CD4-positive, alpha-beta T cell treated with Interleukin-15 for 4 hours (primary cell): ENCODE measurements around the gene FOSL2.

Source experiments
- DNase-seq: peaks from one replicate; pipeline ENCODE4 v3.0.0-alpha.2; 2020; ENCODE audit warnings: low spot score

Gene FOSL2

DNA sequence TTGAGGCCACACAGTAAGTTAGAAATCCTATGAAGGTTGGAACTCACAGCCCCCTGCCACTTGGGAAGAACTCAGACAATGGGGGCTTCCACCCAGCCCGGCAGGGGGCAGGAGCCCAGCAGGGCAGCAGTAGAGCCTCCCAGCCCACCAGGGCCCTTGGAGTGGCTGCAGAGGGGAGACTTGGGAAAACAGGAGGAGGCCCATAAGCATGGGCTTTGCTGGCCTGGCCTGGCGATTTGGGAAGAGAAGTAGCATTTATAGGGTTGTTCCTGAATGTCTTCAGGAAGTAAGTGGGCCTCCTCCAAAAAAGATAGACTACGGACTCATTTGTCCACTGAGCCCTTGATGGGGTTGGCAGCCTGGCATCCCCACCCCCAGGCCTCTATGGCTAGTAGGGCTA, 17.4 kb upstream of the FOSL2 start:
- DNase-seq: no peak

DNA sequence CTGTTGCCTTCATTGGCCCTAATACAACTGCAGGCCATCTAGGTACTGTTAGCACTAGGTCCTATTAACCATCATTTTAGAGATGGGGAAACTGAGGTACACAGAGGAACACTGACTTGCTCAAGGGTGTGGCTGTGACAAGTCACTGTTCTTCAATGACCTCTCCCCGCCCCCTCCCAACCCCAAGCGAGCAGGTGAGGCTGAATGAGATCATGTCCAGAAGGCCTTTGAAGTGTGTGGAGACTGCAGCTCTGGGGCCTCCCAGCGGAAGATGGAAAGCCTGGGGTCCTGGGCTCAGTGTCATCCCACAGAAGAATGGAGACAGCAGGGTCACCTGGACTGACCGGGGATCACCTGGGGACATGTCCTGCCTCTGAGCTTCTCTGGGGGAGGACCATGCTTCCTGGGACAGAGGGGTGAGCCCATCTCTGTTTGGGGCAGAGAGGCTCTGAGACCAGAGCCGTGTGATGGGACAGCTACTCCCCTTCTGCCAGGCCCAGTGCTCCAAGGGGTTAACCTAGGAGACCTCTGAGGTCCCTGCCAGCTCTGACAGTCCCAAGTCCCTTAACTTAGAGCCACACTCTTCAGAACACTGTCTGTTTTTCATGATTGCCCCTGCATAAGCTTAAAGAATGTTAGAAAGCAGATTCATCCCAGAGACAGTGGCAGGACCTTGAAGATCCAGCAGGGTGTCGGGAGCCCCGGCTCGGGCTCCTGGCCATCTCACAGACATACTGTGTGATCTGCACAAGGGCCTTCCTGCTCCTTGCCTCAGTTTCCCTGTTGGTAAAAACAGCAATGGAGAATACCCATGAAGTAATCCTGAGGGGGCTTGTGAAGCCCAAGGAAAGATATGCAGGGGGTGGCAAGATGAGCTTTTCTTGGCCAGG, 16.7 kb upstream of the FOSL2 start:
- DNase-seq: no peak

DNA sequence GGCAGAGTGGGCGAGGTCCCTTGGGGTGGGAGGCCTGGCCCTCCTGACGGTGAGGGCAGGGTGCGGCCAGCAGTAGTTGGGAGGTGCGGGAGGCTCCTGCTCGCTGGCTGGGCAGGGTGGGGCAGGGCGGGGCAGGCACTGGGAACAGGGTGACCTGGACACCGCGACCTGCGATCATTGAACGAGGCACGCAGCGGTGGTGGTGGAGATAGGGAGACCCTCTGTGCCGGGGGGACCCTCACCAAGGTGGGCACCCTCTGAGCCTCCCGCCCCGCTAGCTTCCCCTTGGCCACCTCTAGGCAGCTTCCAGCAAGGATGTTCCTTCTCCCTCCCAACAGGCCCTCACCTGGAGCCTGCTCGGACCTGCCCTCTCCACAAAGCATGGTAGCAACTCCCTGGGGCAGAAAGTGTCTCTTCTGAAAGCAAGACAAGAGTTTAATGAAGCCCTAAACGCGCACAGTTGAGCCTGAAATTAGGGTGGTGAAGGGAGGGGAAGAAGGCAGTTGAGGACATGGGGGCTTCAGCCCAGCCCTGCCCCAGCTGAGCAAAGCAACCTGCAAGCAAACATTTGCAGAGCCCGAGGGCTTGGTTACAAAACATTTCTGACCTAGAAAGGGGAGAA, 15.4 kb upstream of the FOSL2 start:
- no peak for DNase-seq

DNA sequence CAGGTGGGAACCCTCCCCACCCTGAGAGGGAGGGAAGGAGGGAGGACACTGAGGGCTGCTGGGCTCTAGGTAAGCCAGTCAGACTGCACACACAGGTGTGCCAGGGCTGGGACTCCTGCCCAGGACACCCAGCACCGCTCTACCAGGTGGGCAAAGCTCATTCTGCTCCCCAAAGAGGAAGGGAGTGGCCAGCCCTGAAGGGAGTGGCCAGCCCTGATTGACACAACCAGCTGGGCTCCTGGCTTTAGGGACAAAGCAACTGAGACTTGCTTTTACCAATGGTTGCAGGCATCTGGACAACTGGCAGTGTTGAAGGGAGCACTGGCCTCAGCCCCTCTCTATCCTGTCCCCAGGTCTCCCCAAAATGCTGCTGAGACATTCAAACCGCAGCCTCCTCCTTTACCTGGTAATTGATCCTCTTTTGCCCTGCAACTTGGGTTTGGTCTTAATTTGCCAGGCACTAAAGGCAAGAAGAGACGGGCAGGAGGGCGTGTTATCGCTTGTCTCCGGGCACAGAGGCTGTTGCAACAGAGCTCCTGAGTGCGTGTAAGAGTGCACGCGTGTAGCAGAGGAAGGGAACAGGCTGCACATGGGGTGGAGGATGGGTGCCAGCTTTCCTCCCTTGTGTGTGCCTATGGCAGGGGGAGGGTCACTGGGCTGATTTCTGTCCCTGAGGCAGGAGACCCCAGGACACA, 14.5 kb upstream of the FOSL2 start:
- DNase-seq: no peak

DNA sequence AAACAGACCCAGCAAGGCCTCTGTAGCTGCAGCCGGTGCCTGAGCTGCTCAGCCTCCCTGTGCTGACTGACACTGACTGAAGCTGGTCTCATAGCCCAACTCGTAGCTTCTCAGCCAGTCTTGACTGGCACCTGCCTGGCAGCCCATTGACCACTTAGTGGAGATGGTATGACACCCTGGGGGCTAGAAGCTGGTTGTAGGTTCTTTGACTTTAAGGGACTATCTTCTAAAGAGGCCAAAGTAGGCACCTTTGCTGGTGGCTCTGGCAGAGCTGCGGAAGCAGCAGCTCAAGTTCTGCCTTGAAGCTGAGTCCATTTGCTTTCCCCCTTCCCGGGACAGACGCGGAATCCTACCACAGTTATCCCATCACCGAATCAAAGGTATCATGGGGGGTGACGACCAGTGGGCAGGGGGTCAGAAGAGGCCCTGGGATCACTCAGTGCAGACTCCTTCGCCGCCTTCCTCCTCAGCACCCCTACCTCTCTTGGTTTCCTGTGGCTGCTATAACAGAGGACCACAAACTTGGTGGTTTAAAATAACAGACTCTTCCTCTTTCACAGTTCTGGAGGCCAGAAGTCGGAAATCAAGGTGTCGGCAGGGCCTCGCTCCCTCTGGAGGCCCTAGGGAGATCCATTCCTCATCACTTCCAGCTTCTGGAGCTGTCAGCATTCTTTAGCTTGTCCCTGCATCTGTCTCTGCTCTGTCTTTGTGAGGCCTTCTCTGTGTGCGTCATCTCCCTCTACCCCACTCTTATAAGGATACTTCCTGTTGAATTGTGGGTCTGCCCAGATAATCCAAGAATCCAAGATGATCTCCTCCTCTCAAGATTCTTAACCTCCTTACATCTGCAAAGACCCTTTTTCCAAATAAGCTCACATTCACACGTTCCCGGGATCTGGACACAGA, 13.7 kb upstream of the FOSL2 start:
- DNase-seq: no peak

DNA sequence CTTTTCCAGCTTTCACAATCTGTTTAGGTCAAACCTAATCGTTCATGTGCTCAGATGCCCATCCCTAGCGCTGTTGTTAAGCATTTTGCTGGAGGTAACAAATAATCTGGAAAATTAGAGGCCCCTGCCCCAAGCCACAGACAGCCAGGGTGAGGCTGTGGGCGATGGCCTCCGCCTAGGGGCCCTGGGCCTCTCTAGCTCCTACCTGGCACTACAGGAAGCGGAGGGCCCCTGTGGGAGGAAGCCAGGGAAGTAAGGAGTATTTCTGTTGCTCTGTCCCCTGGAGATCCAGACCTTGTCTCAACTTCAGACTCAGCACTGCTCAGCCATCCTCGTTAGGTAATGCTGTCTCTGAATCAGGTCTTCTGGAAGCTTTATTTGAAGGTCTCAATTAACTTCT, 12.4 kb upstream of the FOSL2 start:
- no peak for DNase-seq

DNA sequence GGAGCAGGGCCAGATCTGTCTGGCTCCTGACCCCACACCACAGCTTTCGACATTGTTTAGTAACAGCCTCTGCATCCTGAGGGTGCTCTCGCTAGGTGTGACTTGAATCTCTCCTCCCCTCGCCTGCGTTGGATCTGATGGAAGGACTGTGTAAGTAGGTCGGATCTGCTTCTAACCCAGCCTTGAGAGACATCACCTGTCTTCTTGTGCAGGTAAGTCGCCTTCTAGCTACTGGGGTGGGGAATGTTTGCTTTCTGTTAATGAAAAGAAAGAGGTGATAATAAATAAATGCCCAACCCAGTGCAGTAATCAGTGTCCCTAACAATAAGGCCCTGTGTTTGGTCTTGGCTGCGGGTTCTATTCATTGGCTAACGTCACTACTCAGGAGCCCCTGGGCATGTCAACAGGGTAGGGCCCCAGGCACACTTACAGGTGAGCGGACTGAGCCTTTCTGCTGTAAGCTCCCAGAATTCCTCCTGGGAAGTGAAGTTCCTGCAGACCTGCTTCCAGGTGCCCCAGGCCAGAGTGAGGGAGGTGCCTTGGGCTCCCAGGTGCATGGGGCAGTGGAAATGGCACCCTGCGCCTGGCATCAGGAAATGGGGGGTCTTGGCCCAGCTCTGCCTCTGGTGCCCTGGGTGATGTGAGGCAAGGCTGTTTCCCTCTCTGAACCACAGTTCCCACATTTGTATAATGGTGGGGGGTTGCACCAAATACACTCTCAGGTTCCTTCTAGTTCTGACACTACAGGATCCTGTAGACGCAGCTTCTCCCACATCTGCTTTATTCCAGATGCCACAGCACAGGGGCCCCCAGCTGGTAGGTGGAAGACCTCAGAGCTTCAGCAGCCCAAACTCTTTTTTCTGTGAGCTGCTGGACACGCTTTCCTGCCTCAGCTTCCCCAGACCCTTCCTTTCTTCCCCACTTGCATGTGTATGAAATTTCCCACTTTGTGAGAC, 11.2 kb upstream of the FOSL2 start:
- no peak for DNase-seq

DNA sequence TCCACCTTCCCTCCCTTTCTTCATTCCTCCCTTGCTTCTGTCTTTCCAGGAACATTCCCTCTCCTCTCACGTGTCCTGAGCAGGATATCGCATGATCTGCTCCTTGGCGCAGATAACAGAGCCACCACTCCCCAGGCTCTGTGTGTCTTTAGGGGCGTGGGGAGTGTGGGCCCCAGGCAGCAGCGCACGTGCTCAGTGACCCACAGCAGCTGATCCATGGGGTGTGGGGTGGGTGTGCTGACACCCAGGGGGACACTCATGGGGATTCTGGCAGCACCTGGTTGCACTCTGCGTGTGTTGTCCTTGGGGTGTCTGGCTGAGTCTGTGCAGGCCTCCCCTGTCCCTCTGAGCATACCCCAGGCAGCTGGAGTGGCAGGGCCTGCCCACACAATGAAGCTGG, 9.9 kb upstream of the FOSL2 start:
- DNase-seq: no peak

DNA sequence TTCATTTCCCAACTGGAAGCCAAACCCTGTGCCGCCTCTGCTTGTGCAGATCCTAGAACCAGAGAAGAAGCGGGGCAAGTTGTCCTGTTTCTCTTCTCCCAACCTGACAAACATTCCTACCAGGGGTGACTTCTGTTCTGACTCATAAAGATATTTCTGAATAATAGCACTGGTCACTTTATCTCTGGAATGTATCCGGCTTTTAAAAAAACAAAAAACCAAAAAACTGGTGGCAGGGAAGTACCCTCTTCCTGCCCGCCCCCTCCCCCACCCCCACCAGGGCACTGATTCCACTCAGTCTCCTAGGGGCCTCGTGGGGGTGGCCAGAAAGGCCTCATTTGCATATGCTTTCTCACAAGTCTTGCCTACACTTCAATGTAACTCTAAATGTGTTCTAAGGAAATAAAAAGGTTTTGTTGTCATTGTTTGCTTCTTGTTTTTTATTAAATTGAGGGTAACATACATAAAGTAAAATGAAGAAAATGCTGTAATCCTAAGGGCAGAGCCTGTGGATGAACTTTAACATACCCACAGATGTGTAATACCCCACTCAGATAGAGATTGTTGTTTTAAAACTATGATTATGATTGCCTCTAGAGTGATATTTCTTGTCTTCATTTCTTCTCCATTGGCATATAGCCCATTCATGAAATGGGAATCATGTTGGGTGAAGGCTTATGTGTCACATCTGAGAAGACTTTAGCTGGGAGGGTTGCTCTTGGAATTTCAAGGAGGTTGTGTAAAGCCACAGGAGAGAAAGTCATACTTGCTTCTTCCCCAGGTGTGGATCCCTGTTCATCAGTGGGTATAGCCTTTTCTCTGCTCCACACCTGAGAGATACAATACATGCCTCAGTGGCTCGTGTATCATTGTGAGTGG, 5.3 kb upstream of the FOSL2 start:
- no peak for DNase-seq

DNA sequence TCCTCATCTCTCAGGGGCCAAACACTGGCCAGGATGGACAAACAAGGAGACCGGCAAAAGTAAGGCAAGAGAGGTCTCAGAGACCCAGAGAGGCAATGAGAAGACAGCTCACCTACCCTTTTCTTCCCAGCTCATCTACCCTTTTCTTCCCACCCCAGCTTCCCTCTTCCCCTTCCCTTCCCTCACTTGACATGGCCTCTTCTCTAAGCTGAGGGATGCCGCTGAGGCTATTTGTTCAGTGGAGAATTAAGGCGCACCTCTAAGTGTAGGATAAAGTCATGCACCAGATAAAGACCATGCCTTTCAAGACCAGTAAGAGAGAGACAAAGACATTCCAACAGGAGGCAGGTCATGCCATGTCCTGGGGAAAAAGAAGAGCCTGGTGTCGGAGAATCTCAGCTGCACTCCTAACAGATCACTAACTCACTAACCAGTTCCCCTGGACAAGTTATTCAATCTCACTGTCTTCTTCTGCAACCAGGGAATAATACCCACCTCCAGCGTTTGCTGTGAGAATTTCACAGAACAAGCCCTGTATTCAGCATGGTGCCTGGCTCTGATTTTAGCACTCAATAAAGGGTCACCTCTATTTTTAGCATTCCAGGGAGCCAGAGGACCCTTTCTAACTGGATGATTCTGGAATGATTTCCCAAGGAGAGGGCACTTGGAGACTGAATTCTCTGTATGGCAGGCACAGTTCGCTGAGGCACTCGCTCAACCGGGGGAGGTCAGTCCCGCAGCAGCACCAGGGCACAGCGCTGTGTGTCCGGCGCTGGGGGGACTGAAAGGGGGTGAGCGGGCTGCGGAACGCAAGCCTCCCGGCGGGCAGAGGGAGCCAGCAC, 3.0 kb upstream of the FOSL2 start:
- DNase-seq: no peak

DNA sequence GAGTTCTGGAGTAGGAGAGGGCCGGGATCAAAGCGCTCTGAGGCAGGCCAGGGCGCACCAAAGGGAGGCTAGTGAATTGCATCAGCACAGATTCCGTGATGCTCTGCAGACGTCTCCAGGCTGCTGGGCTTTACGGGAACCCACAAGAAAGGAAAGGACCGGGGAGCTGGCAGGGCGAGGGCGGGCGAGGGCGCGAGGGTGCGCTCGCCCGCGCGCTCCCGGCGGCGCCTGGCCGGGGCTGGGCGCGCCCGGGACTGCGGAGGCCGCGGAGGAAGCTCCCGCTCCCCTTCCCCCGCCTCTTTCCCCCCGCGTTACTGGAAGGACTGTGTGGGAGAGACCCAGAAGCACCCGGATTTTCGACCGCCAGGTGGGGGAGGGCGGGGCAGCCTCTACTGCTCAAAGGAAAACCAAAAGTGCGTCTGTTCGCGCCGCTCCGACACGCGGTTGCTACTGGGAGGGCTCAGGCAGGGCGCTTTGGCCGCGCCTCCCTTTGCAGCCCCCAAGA, 2.4 kb upstream of the FOSL2 start:
- DNase-seq: peak; percentile 75

DNA sequence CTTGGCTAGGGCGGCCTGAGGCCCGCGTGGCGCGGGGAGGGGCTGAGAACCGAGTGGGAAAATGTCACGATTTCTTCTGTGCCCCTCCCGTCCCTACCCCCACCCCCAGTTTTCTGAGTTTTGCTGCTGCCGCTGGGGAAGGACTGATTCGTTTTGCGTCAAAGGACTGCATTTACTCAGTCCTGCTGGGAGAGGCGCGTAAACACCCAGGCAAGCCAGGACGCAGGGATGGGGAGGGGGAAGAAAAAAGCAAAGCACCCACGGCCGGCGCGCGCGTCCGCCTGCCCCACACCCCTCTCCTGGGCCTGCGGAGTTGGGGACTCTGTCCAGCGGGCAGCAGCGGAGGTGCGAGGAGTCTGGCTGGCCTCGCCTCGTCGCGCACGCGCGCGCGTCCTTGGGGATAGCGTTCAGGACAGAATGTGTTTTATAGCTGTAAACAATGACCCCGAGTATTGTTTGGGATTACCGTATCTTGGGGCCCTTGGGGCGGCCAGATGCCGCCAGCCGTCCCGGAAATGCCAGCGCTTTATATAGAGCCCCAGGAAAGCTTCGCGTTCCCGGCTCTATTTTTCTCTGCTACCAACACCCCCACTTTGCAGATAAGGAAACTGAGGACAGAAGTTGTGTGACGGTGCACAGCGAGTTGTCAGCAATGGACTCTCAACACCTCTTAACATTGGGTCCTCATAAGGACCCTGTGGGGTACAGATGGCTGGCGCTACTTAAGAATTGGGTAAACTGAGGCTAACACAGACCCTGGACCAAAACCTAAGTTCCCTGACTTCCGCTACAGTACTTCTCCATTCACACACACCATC, 1.7 kb upstream of the FOSL2 start:
- no peak for DNase-seq

DNA sequence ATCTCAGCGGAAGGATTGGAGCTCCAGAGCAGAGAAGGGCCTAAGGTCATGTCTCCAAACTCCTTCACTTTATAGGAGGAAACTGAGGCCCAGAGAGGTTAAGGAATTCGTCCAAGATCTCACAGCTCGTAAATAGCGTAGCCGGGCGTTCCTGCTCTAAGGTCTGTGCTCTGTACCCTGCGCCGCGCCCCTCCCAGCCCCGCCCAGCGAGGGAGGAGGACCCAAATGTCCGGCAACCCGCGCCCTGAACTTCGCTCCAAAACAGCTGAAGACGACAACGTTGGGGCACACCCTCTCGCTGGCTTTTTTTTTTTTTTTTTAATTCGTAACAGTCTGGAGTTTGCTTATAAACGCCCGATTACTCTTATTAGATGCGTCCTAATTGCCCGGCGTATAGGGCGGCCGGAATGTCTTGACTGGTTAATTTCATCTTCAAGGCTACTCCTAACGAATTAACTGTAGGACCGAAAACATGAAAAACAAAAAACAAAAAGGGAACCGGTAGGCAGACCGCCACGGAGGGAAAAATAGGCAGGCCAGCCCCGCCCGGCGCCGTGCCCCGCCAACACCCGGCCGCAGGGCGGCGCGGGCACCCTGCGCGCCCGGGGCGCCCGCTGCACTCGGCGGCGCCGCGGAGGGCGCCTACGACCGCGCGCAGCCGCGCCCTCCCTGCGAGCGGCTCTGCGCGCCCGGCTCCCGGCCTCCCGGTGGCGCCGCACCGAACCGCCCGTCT, 928 bp upstream of the FOSL2 start:
- DNase-seq: peak; percentile 62

DNA sequence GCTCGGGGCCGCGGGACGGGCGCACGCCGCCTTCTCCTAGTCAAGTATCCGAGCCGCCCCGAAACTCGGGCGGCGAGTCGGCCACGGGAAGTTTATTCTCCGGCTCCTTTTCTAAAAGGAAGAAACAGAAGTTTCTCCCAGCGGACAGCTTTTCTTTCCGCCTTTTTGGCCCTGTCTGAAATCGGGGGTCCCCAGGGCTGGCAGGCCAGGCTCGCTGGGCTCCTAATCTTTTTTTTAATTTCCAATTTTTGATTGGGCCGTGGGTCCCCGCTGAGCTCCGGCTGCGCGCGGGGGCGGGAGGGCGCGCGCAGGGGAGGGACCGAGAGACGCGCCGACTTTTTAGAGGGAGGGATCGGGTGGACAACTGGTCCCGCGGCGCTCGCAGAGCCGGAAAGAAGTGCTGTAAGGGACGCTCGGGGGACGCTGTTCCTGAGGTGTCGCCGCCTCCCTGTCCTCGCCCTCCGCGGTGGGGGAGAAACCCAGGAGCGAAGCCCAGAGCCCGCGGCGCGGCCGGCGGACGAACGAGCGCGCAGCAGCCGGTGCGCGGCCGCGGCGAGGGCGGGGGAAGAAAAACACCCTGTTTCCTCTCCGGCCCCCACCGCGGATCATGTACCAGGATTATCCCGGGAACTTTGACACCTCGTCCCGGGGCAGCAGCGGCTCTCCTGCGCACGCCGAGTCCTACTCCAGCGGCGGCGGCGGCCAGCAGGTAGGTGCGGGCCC, 617 bp downstream of the FOSL2 start:
- peak; percentile 36 for DNase-seq

DNA sequence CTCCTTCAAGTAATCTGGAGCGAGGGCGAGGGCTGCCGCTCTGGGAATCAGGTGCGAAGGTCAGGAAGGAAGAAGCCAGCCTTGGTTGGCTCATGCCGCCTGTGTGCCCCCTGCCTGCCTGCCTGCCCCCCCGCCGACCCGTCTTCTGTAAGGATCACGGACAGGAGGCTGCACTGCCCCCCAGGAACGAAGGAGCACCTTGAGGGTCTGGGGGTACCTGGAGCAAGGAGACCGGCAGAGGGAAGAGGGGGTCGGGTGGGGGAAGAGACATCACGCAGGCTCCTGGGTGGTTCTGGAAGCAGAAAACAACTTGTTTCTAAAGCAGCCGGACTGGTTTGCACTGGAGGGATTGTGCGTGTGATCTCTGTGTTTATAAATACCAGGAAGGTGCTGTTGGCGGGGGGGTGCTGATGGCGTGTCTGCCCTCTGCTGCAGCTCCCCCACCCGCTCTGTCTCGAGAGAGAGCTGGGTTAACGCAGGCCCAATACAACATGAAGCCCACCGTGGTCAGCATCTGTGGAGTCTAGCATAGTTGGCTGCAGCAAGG, 1.7 kb downstream of the FOSL2 start:
- no peak for DNase-seq

DNA sequence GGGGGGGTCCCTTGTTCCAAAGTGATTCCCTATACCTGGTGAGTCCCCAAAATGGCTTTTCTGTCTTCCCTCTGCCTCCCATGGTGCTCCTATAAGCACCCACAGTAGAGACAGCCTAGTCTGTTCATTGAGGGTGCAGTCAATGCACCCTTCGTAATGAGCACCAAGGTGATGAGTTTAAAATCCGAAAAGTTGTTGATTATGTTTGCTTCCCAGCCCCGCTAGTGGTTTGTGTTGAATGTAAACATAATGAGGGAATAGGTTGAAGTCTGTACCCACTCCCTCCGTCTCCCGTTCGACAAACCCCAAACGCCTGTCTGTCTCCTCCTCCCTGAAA, 2.3 kb downstream of the FOSL2 start:
- no peak for DNase-seq
